ENCODE results near the gene CDH13.

The CDH13 gene

DNA sequence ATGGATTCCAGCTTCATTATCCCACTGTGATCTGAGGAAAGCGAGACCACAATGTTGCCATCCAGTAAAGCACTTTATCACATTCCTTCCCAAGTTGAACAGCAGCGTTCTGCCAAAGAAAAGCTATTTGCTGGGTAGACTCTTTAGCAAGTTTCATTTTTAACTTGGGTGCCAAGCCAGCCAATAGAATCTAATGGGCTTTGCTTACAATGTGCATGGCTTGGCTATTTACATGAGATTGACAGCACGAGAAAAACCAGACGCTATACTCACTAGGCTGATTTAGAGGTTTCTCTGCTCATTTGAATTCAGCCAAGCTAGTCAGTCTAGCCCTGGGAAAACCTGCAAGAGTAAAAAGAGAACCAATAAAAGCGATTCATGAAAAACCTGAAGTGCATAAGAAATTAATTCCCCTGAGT lies 108.9 kb downstream of the CDH13 start:
- DNase-seq: peak; percentile 62
- no peaks in the 10 kb centered on the region for H4K20me1 ChIP-seq (ENCODE audit: insufficient read depth, low read length)
- peak overlapping the region; percentile 72 for H3K27ac ChIP-seq (ENCODE audit: low read length)
- H3F3A ChIP-seq (ENCODE audit: insufficient read depth, low read length): peaks cover 14% of the 10 kb centered on the region; the same call in 1 of the 2 replicates
- no peaks in the 10 kb centered on the region for H3K36me3 ChIP-seq (replicated peaks; ENCODE audit: insufficient read depth, low read length)
- H3K9me2 ChIP-seq (replicated peaks; ENCODE audit: insufficient read depth, low read length): no peaks in the 10 kb centered on the region
- H3K4me2 ChIP-seq (ENCODE audit: low read depth, low read length): peak overlapping the region; percentile 65
- no peaks in the 10 kb centered on the region for H3K27me3 ChIP-seq (replicated peaks; ENCODE audit: insufficient read depth, low read length)
- H2AFZ ChIP-seq (ENCODE audit: low read length): peak overlapping the region; percentile 18; the same call in 1 of the 2 replicates
- peaks cover 25% of the 10 kb centered on the region for H3K4me1 ChIP-seq (ENCODE audit: low read length)
- no peaks in the 10 kb centered on the region for H3K9me3 ChIP-seq (replicated peaks; ENCODE audit: insufficient read depth, low read length)
- TF ChIP-seq, protein P1, sequence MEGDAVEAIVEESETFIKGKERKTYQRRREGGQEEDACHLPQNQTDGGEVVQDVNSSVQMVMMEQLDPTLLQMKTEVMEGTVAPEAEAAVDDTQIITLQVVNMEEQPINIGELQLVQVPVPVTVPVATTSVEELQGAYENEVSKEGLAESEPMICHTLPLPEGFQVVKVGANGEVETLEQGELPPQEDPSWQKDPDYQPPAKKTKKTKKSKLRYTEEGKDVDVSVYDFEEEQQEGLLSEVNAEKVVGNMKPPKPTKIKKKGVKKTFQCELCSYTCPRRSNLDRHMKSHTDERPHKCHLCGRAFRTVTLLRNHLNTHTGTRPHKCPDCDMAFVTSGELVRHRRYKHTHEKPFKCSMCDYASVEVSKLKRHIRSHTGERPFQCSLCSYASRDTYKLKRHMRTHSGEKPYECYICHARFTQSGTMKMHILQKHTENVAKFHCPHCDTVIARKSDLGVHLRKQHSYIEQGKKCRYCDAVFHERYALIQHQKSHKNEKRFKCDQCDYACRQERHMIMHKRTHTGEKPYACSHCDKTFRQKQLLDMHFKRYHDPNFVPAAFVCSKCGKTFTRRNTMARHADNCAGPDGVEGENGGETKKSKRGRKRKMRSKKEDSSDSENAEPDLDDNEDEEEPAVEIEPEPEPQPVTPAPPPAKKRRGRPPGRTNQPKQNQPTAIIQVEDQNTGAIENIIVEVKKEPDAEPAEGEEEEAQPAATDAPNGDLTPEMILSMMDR (IDR thresholded peaks at IDR 0.05; ENCODE audit: low read length): no peak
- TF ChIP-seq EZH2phosphoT487 (IDR thresholded peaks at IDR 0.05; ENCODE audit: low read length) (no peak), EZH2 (optimal IDR thresholded peaks at IDR 0.05; ENCODE audit: low read depth, low read length) (no peak)
- no peaks in the 10 kb centered on the region for H3K79me2 ChIP-seq (ENCODE audit: low read length)
- H3K9ac ChIP-seq (ENCODE audit: low read length): peak overlapping the region; percentile 30; the same call in 1 of the 2 replicates
- peak overlapping the region; percentile 40 for H3K4me3 ChIP-seq (ENCODE audit: low read length)

DNA sequence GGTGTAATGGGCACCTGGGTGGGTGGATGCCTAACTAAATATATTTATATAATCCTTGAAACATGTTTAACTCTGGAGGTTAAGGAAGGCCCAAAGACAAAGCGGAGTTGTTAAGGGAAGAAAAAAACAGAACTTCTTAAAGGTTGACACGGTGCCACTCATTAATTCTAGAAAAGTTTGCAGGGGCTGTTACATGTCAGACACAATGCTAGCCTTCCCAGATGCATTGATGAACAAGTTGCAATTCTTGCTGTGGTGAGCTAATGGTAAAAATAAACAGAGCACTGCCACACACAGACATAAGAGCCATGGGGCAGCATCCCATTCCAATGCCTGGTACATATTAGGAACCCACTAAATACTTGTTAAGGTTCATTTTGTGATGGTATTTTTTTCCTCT lies 109.5 kb downstream of the CDH13 start:
- H3F3A ChIP-seq (ENCODE audit: insufficient read depth, low read length): peaks cover 14% of the 10 kb centered on the region; the same call in 1 of the 2 replicates
- TF ChIP-seq, protein P1 (IDR thresholded peaks at IDR 0.05; ENCODE audit: low read length): no peak
- TF ChIP-seq EZH2phosphoT487 (IDR thresholded peaks at IDR 0.05; ENCODE audit: low read length) (no peak), EZH2 (optimal IDR thresholded peaks at IDR 0.05; ENCODE audit: low read depth, low read length) (no peak)
- H3K27ac ChIP-seq (ENCODE audit: low read length): peak overlapping the region; percentile 72; the same call in 1 of the 2 replicates
- no peaks in the 10 kb centered on the region for H4K20me1 ChIP-seq (ENCODE audit: insufficient read depth, low read length)
- peak overlapping the region; percentile 65 for H3K4me2 ChIP-seq (ENCODE audit: low read depth, low read length)
- H3K4me1 ChIP-seq (ENCODE audit: low read length): peaks cover 25% of the 10 kb centered on the region
- no peaks in the 10 kb centered on the region for H3K79me2 ChIP-seq (ENCODE audit: low read length)
- peak overlapping the region; percentile 30; the same call in 1 of the 2 replicates for H3K9ac ChIP-seq (ENCODE audit: low read length)
- H3K9me2 ChIP-seq (replicated peaks; ENCODE audit: insufficient read depth, low read length): no peaks in the 10 kb centered on the region
- H3K4me3 ChIP-seq (ENCODE audit: low read length): peak overlapping the region; percentile 40; the same call in 1 of the 2 replicates
- no peaks in the 10 kb centered on the region for H3K36me3 ChIP-seq (replicated peaks; ENCODE audit: insufficient read depth, low read length)
- H3K27me3 ChIP-seq (replicated peaks; ENCODE audit: insufficient read depth, low read length): no peaks in the 10 kb centered on the region
- DNase-seq: no peak
- H2AFZ ChIP-seq (ENCODE audit: low read length): peak overlapping the region; percentile 18; the same call in 1 of the 2 replicates
- no peaks in the 10 kb centered on the region for H3K9me3 ChIP-seq (replicated peaks; ENCODE audit: insufficient read depth, low read length)

DNA sequence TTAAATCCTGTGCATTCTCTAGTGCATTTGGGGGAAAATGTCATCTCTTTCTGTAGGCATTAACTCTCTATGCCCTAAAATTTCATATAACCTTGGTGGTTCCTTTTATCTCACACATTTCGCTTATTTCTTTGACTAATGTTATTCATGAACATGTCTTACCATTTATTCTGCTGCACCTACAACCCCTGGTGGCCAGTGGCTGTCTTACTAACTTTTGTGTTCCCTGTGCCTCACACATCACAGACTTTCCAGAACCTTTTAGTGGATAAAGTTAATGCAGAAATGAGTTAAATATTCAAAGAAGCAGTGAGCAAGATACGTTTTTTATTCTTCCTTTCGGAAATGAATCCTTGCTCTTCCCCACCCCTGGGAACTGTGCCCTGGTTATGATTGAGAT lies 111.9 kb downstream of the CDH13 start:
- no peak overlapping the region for H2AFZ ChIP-seq (ENCODE audit: low read length)
- H3K27me3 ChIP-seq (replicated peaks; ENCODE audit: insufficient read depth, low read length): no peaks in the 10 kb centered on the region
- H3F3A ChIP-seq (ENCODE audit: insufficient read depth, low read length): peaks cover 14% of the 10 kb centered on the region; the same call in 1 of the 2 replicates
- H3K4me3 ChIP-seq (ENCODE audit: low read length): no peak overlapping the region
- H3K27ac ChIP-seq (ENCODE audit: low read length): no peak overlapping the region
- no peaks in the 10 kb centered on the region for H3K79me2 ChIP-seq (ENCODE audit: low read length)
- DNase-seq: no peak
- H3K4me1 ChIP-seq (ENCODE audit: low read length): peaks cover 24% of the 10 kb centered on the region
- no peak overlapping the region for H3K9ac ChIP-seq (ENCODE audit: low read length)
- H3K9me2 ChIP-seq (replicated peaks; ENCODE audit: insufficient read depth, low read length): no peaks in the 10 kb centered on the region
- H3K9me3 ChIP-seq (replicated peaks; ENCODE audit: insufficient read depth, low read length): no peaks in the 10 kb centered on the region
- H4K20me1 ChIP-seq (ENCODE audit: insufficient read depth, low read length): no peaks in the 10 kb centered on the region
- no peak for TF ChIP-seq EZH2 (optimal IDR thresholded peaks at IDR 0.05; ENCODE audit: low read depth, low read length)
- TF ChIP-seq EZH2phosphoT487 (IDR thresholded peaks at IDR 0.05; ENCODE audit: low read length): no peak
- TF ChIP-seq, protein P1 (IDR thresholded peaks at IDR 0.05; ENCODE audit: low read length): peak; percentile 24
- H3K4me2 ChIP-seq (ENCODE audit: low read depth, low read length): no peak overlapping the region
- no peaks in the 10 kb centered on the region for H3K36me3 ChIP-seq (replicated peaks; ENCODE audit: insufficient read depth, low read length)
